Right kidney (tissue), 1 donor: ENCODE measurements around the gene PAX3.
A peak's percentile ranks its signal among the peaks of the same experiment; 100 is the strongest.

Source experiments
- DNase-seq: peaks from one replicate; pipeline ENCODE4 v3.0.0-alpha.2; 2016

PAX3 gene

GRCh38 chr2:222296911-222297599, 1.7 kb downstream of the PAX3 start:
- peak; percentile 63 for DNase-seq

- peak; percentile 45 for DNase-seq
Measured at GRCh38 chr2:222296311-222296741, 2.5 kb downstream of the PAX3 start.

- DNase-seq, result peak; percentile 76
Measured at GRCh38 chr2:222295368-222296062, 3.3 kb downstream of the PAX3 start.

- peak; percentile 65 for DNase-seq
Measured at GRCh38 chr2:222294996-222295367, 3.8 kb downstream of the PAX3 start.

- peak; percentile 57 for DNase-seq
Measured at GRCh38 chr2:222293660-222294630, 4.9 kb downstream of the PAX3 start.

DNA sequence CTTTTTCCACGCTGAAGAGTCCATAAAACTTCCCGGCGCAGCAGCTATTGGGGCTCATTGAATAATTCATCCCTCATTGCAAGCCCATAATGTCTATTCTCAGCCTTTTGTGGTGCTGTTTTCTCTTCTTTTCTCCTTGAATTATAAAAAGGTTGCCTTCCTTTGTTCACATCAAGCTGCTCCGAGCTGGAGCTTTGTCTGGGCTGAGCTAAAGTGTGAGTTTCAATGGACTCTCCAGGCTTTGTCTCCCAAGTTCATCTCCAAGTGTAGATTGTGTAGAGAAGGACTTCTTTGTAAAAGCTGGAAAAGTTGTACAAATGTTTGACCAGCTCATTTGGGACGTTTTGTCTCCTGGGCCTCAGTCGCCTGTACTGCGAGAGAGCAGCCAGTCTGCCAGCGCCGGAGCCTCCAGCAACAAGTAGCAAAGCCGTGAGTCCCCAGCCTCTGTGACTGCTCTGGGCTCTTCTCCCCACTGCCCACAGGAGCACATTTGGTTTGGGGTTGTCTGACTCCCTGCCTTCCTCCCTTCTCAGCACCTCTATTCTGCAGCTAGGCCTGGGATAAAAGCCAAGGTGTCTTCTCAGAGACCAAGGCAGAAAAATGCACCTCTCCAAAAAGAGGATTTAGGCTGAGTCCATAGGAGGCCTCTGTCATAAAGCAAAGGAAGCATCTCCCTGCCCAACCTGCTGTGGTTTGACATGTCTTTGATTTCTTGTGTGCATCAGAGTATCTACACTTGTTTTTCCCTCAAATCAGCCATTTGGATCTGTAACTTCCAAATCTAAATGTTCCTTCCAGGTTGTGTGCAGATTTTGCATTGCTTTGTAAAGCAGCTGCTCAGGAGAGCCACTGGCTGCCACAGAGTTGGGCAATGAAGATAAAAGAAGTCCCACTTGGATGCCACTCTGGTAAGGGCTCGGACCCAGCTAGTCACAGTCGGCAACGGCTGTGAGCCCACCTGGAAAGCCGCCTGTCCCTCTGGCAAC, 6.4 kb downstream of the PAX3 start:
- DNase-seq, result peak; percentile 31

DNA sequence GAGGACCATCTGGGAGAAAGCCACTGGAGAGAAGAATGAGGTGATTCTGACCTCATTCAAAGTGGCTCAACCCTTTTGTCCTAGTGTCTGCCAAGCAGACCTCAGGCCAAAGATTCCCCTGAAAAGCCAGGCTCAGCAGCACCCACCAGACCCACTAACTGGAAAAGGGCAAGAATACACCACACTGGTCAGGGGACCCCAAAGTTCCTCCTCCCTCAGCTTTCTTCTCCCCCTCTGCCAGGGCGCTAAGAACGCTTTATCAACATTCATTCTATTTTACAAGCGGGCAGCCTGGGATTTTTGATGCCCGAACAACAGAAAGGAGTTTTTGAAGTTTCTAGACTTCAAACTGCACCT, 7.3 kb downstream of the PAX3 start:
- DNase-seq, result no peak

DNA sequence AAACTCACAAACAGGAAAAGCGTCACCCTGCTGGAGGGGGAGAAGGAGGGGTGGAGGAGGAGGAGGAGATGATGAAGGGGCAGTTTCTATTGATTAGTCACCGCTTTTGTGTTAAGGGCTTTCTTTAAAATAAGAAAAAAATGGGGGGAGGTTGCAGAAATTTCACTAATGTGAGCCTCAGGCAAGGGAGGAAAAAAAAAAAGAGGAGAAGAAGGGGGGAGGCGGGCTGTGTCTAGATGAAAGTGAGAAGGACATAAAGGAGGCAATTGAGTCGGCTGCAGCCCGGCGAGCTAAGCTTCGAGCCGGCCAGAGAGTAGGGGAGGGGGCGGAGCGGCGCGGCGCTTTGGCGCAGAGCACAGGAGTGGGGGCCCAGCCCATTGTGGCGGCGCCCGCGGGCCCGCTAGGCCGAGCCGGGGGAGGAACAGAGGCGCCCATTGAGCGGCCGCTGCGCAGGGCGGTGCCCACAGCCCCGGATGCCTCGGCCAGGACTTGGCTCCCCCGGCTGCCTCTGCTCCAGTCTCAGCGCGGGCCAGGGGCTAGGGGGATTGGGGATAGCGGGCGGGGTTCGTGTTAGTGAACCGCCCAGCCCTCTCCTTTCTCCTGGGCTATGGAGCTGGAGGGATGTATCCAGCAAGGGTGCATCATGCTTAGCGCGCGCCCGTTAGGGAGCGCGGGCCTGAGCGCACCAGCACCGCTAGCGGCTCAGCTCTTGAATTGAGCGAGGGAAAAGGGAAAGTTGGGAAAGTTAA, 7.9 kb downstream of the PAX3 start:
- peak; percentile 67 for DNase-seq

DNA sequence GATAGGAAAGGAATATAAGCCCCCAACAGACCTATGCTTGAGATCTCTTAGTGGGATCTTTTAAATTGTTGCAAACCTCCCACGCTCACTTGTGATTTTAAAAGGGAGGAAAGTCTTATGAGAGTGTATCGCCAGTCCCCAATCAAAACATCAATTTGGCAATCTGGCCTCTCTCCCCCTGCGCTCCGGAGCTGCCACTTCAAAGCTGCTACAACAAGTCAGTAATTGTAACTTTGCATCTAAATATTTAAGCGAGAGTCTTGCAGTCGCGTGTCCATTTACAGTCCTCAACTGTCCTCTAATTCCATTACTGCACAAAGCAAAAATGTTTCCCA, 8.4 kb downstream of the PAX3 start:
- DNase-seq, result peak; percentile 44

DNA sequence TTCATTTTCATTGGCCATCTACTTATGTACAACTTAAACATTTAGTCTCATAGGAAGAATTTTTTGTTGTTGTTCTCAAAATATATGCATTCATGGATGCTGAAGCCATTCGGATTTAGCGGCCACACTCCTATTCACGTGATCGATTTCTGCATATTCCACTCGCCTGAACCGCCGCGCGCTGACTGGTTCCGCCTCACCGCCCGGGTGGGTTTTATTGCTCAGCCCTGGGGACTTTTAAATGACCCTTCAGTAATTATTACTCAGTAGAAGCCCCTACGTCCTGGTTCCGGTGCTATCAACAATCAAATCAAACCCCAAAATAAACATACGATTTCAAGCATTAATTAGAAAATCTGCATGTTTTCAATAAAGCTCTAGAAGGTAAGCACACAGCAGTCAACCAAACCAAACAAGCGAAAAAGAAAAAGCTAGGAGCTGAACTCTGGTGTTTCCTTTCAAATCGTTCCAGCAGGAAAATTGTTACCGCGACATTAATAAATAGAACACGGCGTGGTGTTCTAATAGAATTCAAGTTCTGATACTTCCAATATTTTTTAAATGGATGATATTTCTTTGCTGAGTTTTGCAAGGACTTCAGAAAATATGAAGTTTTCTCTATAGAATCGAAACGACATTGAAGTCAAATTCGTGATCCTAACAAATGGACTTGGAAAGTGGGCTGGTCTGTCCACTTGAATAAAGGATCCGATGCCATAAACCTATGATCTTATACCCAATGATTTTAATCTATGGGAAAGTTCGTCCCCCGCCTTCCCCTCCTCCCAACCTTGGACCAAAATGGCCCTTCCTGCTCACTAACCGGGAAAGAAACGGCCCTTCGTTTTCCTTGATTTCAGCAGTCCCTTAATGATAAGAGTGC, 9.3 kb downstream of the PAX3 start:
- peak; percentile 54 for DNase-seq

DNA sequence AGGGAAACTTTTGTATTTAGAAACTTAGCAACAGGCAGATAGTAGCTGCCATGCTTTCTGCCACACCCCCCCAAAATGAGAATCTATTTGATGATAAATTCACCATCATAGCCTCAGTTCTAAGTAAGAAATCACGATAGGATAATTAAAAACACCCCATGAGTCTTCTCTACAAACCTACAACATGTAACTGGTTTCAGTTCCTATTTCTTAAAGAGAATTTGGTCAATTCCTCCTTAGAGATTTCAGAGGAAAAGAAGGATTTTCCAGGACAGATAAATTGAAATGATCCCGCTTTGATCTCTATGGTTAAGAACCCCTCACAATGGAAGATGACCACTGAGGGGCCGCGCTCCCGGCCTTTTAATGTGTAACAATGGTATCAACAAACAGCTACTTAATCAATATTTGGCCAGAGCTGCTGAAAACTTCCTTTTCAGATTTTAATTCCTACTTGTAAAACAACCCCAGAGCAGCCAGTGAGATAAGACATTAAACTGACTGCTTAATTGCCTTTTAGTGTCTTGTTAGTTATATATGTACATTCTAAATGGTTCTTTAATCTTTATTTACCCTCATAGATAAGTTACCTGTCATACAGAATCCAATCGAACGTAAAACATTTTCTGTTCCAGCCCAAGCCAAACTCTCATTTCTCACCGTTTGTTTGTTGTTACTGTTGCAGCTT, 10.1 kb downstream of the PAX3 start:
- no peak for DNase-seq

GRCh38 chr2:222287862-222288479, 10.8 kb downstream of the PAX3 start:
- DNase-seq, result no peak

GRCh38 chr2:222284466-222284865, 14.3 kb downstream of the PAX3 start:
- no peak for DNase-seq

- DNase-seq, result no peak
Measured at GRCh38 chr2:222283634-222284033, 15.2 kb downstream of the PAX3 start.

- no peak for DNase-seq
Measured at GRCh38 chr2:222281506-222281905, 17.3 kb downstream of the PAX3 start.

- DNase-seq, result no peak
Measured at GRCh38 chr2:222280795-222281194, 18.0 kb downstream of the PAX3 start.

DNA sequence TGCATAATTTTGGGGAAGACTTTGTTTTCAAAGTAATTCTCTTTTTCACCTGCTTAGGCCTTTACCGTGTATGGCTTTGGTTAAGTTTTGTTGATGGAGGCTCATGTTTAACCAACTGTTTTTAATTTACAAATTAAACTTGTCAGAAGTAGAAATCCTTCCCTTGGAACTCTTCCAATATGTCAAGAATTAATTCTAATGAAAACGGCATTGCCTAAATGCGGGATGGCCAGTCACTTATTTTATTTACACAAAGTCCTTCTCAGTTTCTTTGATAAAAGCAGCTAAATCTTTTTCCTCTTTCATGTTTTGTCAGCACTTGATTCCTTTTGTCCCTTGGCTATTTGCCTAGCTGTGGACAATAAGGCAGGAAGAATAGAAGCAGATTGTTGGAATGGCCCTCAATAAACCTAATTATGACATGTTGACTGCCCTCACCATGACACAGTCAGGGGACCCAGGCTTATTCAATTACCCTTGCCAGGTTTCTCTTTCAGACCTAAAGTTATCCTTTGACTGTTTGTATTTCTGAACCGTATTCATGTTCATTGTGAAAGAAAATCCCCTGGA, 26.3 kb downstream of the PAX3 start:
- no peak for DNase-seq

DNA sequence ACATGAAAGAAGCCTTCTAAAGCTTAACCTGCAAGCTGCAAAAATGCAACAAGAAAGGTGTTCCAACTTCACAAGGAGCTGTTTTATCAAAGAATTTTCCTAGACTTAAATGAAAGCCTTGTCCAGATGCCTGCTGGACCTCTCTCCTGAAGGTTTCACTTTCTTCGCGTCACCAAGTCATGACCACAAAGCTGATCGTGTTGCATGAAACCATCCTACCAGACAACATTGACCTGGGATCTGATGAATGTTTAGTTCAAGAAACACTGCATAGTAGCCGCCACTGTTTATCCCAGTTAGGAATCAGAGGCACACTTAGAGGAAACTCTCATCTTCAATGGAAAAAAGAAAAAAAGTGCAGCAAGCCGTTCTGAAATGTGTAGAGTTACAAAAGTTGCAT, 26.9 kb downstream of the PAX3 start:
- no peak for DNase-seq

DNA sequence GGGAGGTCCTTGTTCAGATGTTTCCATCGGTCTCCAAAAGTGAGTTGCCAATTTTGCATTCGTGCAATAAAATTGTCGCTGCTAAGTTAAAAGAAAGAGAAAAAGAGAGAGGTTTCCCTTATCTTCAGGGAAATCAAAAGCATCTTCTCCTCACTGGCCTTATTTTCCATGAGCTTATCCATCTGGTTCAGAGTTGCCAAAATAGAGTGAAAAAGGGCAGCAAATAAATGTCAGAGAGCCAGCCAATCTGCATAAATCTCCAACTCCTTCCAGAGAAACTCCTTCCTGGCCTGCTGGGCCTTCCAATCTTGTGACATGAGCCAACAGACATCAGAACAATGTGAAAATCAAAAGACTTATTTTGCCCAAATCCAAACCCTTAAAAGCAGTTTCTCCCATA, 28.4 kb downstream of the PAX3 start:
- DNase-seq, result no peak
